Endothelial cell of umbilical vein (primary cell): ENCODE results near the gene CA4. TPM values are rescaled to one million over a fixed set of nuclear protein-coding genes. Genes with fewer than 3 reads are reported as not detected.

Experiments used
- BruUV-seq: library from RNA; stranded (reverse); fragments of 400-500 nt; replicated peaks from 2 replicates; lab custom pipeline; 2021; lab: Mats Ljungman, UMichigan
- CTCF ChIA-PET: fragments of 300-600, 350-600 bp; sonication (Branson Sonifier 250); formaldehyde crosslinking; loops from one replicate; lab custom pipeline; 2021; ENCODE audit warnings: antibody characterized with exemption, inconsistent platforms; lab: Charles Lee
- POLR2A ChIA-PET: fragments of 300-600, 350-600 bp; sonication (Branson Sonifier 250); formaldehyde crosslinking; loops from one replicate; lab custom pipeline; 2021; ENCODE audit warnings: antibody characterized with exemption, inconsistent platforms; lab: Charles Lee
- DNase-seq: peaks from one replicate; pipeline ENCODE4 v3.0.0-alpha.2; 2011; ENCODE audit warnings: low read depth, low spot score
- FAIRE-seq: peaks from 2 replicates; lab custom pipeline; 2011; peaks lifted over from hg19 to GRCh38; lab: Jason Lieb, UNC
- H2AFZ ChIP-seq: 2 replicates; pipeline ENCODE4 v1.6.0; 2012; ENCODE audit warnings: low read depth, low read length, control low read depth, inconsistent platforms
- H3K27ac ChIP-seq: 2 replicates; pipeline ENCODE4 v1.5.1; 2011; ENCODE audit warnings: low read depth, mild to moderate bottlenecking, control low read depth, low read length, moderate library complexity; ENCODE audit not compliant: insufficient read depth
- H3K27me3 ChIP-seq, 2 experiments: 2 replicates each; pipeline versions ENCODE4 v1.6.0 to v1.6.1; 2011; ENCODE audit warnings: low read length in 2 of 2, mixed read lengths in 1 of 2; ENCODE audit not compliant: control insufficient read depth in 2 of 2, insufficient read depth in 2 of 2
- H3K36me3 ChIP-seq, 2 experiments: 2 replicates in 1 of 2; 3 replicates in 1 of 2; pipeline ENCODE4 v1.5.1; 2011; ENCODE audit warnings: low read length in 2 of 2, mild to moderate bottlenecking in 1 of 2, moderate library complexity in 1 of 2; ENCODE audit not compliant: control insufficient read depth in 2 of 2, insufficient read depth in 2 of 2; ENCODE audit errors: extremely low read depth in 1 of 2
- H3K4me1 ChIP-seq: 3 replicates; pipeline ENCODE4 v1.5.1; 2011; ENCODE audit warnings: mild to moderate bottlenecking, low read length; ENCODE audit not compliant: control insufficient read depth, insufficient read depth; ENCODE audit errors: extremely low read depth
- H3K4me2 ChIP-seq: 2 replicates; pipeline ENCODE4 v1.6.1; 2011; ENCODE audit warnings: low read length, control low read depth, mixed read lengths; ENCODE audit not compliant: insufficient read depth
- H3K4me3 ChIP-seq, 3 experiments: fragments of 200-600 bp in 1 of 3; sonication (generic), shearing (Covaris generic) in 1 of 3; replicated peaks in 1 of 3; 2 replicates each; pipeline ENCODE4 v1.5.1; 2011 to 2016; ENCODE audit warnings: control low read depth in 3 of 3, low read length in 3 of 3, mild to moderate bottlenecking in 2 of 3, inconsistent platforms in 1 of 3, low read depth in 1 of 3, moderate library complexity in 1 of 3; ENCODE audit not compliant: insufficient read depth in 1 of 3
- H3K79me2 ChIP-seq: 2 replicates; pipeline ENCODE4 v1.6.0; 2012; ENCODE audit warnings: low read length, inconsistent platforms; ENCODE audit not compliant: control insufficient read depth, insufficient read depth
- H3K9ac ChIP-seq: replicated peaks from 2 replicates; pipeline ENCODE3; 2011; ENCODE audit warnings: low read length, control low read depth; ENCODE audit not compliant: insufficient read depth; ENCODE audit errors: extremely low read depth
- H3K9me1 ChIP-seq: replicated peaks from 3 replicates; pipeline ENCODE4 v1.6.0; 2011; ENCODE audit warnings: mild to moderate bottlenecking, low read length; ENCODE audit not compliant: control insufficient read depth, insufficient read depth; ENCODE audit errors: extremely low read depth
- H3K9me3 ChIP-seq: replicated peaks from 2 replicates; pipeline ENCODE4 v1.5.1; 2012; ENCODE audit warnings: low read length, inconsistent platforms; ENCODE audit not compliant: control insufficient read depth, insufficient read depth
- H4K20me1 ChIP-seq: replicated peaks from 2 replicates; pipeline ENCODE3; 2011; ENCODE audit warnings: mild to moderate bottlenecking, low read length; ENCODE audit not compliant: control insufficient read depth, insufficient read depth; ENCODE audit errors: extremely low read depth
- CTCF ChIP-seq, 2 donors: IDR thresholded peaks; 1 replicate in 1 of 2; 2 replicates in 1 of 2; pipeline ENCODE4 v1.5.1; 2011; ENCODE audit warnings: low read length in 2 of 2, mild to moderate bottlenecking in 2 of 2, moderate library complexity in 2 of 2, control low read depth in 1 of 2, inconsistent platforms in 1 of 2, low read depth in 1 of 2; ENCODE audit not compliant: insufficient read depth in 1 of 2; ENCODE audit errors: extremely low read depth in 1 of 2
- EZH2 ChIP-seq: IDR thresholded peaks from 2 replicates; pipeline ENCODE4 v1.6.1; 2012; ENCODE audit warnings: borderline replicate concordance, low read depth, mild to moderate bottlenecking, moderate library complexity, low read length, inconsistent platforms; ENCODE audit not compliant: severe bottlenecking
- FOS ChIP-seq: IDR thresholded peaks from 2 replicates; pipeline ENCODE4 v1.6.1; 2011; ENCODE audit warnings: mild to moderate bottlenecking, low read length, moderate library complexity, borderline replicate concordance; ENCODE audit not compliant: insufficient read depth
- GATA2 ChIP-seq: IDR thresholded peaks from 2 replicates; pipeline ENCODE4 v1.7.0; 2011; ENCODE audit warnings: low read depth, mild to moderate bottlenecking, moderate library complexity, mixed read lengths, low read length; ENCODE audit not compliant: insufficient read length, insufficient read depth
- JUN ChIP-seq: IDR thresholded peaks from 2 replicates; pipeline ENCODE4 v1.6.1; 2011; ENCODE audit warnings: borderline replicate concordance, low read depth; ENCODE audit not compliant: insufficient read length, insufficient read depth
- MYC ChIP-seq: IDR thresholded peaks from one replicate; pipeline ENCODE4 v1.6.1; 2011; ENCODE audit warnings: mild to moderate bottlenecking, low read depth, low read length
- POLR2A ChIP-seq: IDR thresholded peaks from 2 replicates; pipeline ENCODE4 v1.6.1; 2012; ENCODE audit warnings: low read depth, mild to moderate bottlenecking, control low read depth, low read length
- POLR2AphosphoS5 ChIP-seq: IDR thresholded peaks from 2 replicates; pipeline ENCODE4 v1.6.1; 2012; ENCODE audit warnings: low read depth, mild to moderate bottlenecking, control low read depth, low read length, moderate library complexity; ENCODE audit not compliant: insufficient read depth
- dilution Hi-C: fragments of 300-500 bp; cut with MboI; formaldehyde crosslinking; loops from one replicate; pipeline ENCODE4 v1.15.0; 2019; ENCODE audit warnings: low sequenced_read_pairs; ENCODE audit not compliant: extremely low pct_ligation_motif_present
- intact Hi-C: fragments of 100-400 bp; cut with micrococcal nuclease; formaldehyde crosslinking; loops from one replicate; pipeline ENCODE4 v1.10.0; 2022
- polyA plus RNA-seq, 4 experiments: library from polyadenylated mRNA; depleted of rRNA in 3 of 4; stranded (reverse) in 3 of 4; unstranded in 1 of 4; fragments of >200 nt; gene quantifications; 2 replicates each; pipeline versions ENCODE4 v1.2.1 to v1.2.3, GENCODE V29; 2011 to 2012; ENCODE audit warnings: missing spikeins in 1 of 4
- total RNA-seq: library from RNA; stranded (reverse); gene quantifications from 2 replicates; pipeline ENCODE4 v1.2.3, GENCODE V29; 2021

The CA4 gene
- total and polyA plus RNA-seq, 2 donors (not counting 3 experiments of a cell fraction or from before 2014, with no cell fraction given): 0.17 to 0.29 TPM

GRCh38 chr17:60170835-60171752 lies 21.3 kb downstream of the CA4 start:
- no peak overlapping the region for H3K4me3 ChIP-seq
- ChIA-PET CTCF (interaction anchor here (0.7 to 3.5 kb wide), 6 partner anchors 10 to 60 kb away, joined by 3 to 42 read pairs (median 4); no protein-coding TSS in a partner anchor), POLR2A (interaction anchor here (0.9 kb wide), 1 partner anchor 9 kb away, joined by 3 read pairs; no protein-coding TSS in a partner anchor)
- H3K79me2 ChIP-seq: no peaks in the 10 kb centered on the region
- no peak overlapping the region for H2AFZ ChIP-seq
- intact Hi-C loops: loop anchor here (1.0 to 5.0 kb wide), 2 partner anchors 28 to 221 kb away; partner anchors contain the start of gene USP32
- no peak overlapping the region for H3K9ac ChIP-seq
- FAIRE-seq (no peak), DNase-seq (peak; percentile 71)
- peak overlapping the region; percentile 48 for H3K27ac ChIP-seq
- no peaks in the 10 kb centered on the region for H3K27me3 ChIP-seq
- no peaks in the 10 kb centered on the region for H3K36me3 ChIP-seq
- TSS peak; percentile 87 for BruUV-seq
- no peaks in the 10 kb centered on the region for H3K9me1 ChIP-seq
- H4K20me1 ChIP-seq: no peaks in the 10 kb centered on the region
- H3K4me2 ChIP-seq: no peak overlapping the region
- dilution Hi-C loops: no loop called here
- TF ChIP-seq FOS (no peak), GATA2 (no peak)
- H3K4me1 ChIP-seq: peaks cover 20% of the 10 kb centered on the region
- no peaks in the 10 kb centered on the region for H3K9me3 ChIP-seq

- FAIRE-seq (no peak), DNase-seq (no peak)
- TF ChIP-seq FOS (no peak), EZH2 (no peak), POLR2AphosphoS5 (no peak), GATA2 (no peak), MYC (no peak), JUN (no peak), POLR2A (no peak), CTCF (IDR thresholded peaks at IDR 0.05; ENCODE audit: extremely low read depth in 1 of 2, insufficient read depth in 1 of 2, low read depth in 1 of 2, low read length in 2 of 2) (no peak)
- H3K4me3 ChIP-seq: no peak overlapping the region
- dilution Hi-C loops: no loop called here
- no peaks in the 10 kb centered on the region for H3K9me1 ChIP-seq
- no peaks in the 10 kb centered on the region for H3K9me3 ChIP-seq
- intact Hi-C loops: loop anchor here (5.0 kb wide), 1 partner anchor 221 kb away; the partner anchor contains the start of gene USP32
- POLR2A ChIA-PET: no interaction called here
- no TSS peak for BruUV-seq
- H2AFZ ChIP-seq: no peak overlapping the region
- H3K9ac ChIP-seq: no peak overlapping the region
- peaks cover 20% of the 10 kb centered on the region for H3K4me1 ChIP-seq
- no peaks in the 10 kb centered on the region for H4K20me1 ChIP-seq
- H3K36me3 ChIP-seq: no peaks in the 10 kb centered on the region
- H3K27me3 ChIP-seq: no peaks in the 10 kb centered on the region
- H3K4me2 ChIP-seq: no peak overlapping the region
- CTCF ChIA-PET: interaction anchor here (0.8 to 3.5 kb wide), 4 partner anchors 9 to 59 kb away, joined by 3 to 42 read pairs (median 5); no protein-coding TSS in a partner anchor
- H3K27ac ChIP-seq: no peak overlapping the region
- no peaks in the 10 kb centered on the region for H3K79me2 ChIP-seq
Measured at GRCh38 chr17:60171753-60172079, 21.9 kb downstream of the CA4 start.
